Neural cell (in vitro differentiated cells): Measurements from ENCODE around the gene DPH6.

Source experiments
- CTCF ChIP-seq: fragments of 450-650 bp; IDR thresholded peaks from 2 replicates; pipeline ENCODE4 v1.5.1; 2014; ENCODE audit warnings: antibody characterized with exemption, mild to moderate bottlenecking, moderate library complexity; ENCODE audit not compliant: poor library complexity, severe bottlenecking
- EP300 ChIP-seq: fragments of 450-650 bp; conservative IDR thresholded peaks from 2 replicates; pipeline ENCODE4 v1.6.1; 2014; ENCODE audit warnings: antibody characterized with exemption, mild to moderate bottlenecking, moderate library complexity; ENCODE audit not compliant: poor library complexity, severe bottlenecking
- EZH2 ChIP-seq: fragments of 200-600, 300-800 bp; shearing (Covaris generic), sonication (generic); IDR thresholded peaks from 2 replicates; pipeline ENCODE4 v1.6.1; 2014; ENCODE audit warnings: antibody characterized with exemption, low read length, borderline replicate concordance, mild to moderate bottlenecking; ENCODE audit not compliant: insufficient read depth, poor library complexity, severe bottlenecking
- MXI1 ChIP-seq: fragments of 450-650 bp; conservative IDR thresholded peaks from 2 replicates; pipeline ENCODE4 v1.6.1; 2014; ENCODE audit warnings: antibody characterized with exemption, mild to moderate bottlenecking; ENCODE audit not compliant: poor library complexity, severe bottlenecking
- POLR2AphosphoS5 ChIP-seq: IDR thresholded peaks from 2 replicates; pipeline ENCODE4 v1.6.1; 2012
- RAD21 ChIP-seq: fragments of 450-650 bp; conservative IDR thresholded peaks from 2 replicates; pipeline ENCODE4 v1.6.1; 2014; ENCODE audit warnings: antibody characterized with exemption, mild to moderate bottlenecking, moderate library complexity
- REST ChIP-seq: IDR thresholded peaks from 2 replicates; pipeline ENCODE4 v1.6.1; 2012; ENCODE audit warnings: borderline replicate concordance
- SMC3 ChIP-seq: fragments of 450-650 bp; conservative IDR thresholded peaks from 2 replicates; pipeline ENCODE4 v1.6.1; 2014; ENCODE audit warnings: antibody characterized with exemption, mild to moderate bottlenecking, moderate library complexity; ENCODE audit not compliant: poor library complexity
- TAF1 ChIP-seq: IDR thresholded peaks from 2 replicates; pipeline ENCODE4 v1.6.1; 2012; ENCODE audit warnings: low read depth

DNA sequence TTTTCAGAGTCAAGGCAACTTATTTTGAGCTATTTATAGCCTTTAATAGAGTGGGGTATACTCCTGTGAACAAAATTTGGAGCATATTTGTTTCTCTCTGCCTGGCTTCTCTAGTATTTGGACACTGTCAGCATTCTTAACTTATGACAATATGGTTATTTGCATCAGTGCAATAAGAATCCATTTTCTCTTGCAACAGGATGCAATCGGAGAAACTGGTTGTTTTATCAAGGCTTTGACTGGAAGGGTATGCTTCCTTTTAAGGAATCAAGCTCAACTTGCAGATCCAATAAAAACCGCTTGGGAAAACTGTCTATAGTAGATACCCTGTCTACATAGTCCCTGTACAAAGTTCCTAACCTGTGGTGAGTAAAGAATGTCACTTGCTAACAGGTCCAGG is 106.7 kb downstream of the DPH6 start:
- TF ChIP-seq TAF1 (no peak), CTCF (no peak), EP300 (no peak), RAD21 (no peak), REST (no peak), SMC3 (no peak), EZH2 (no peak), POLR2AphosphoS5 (no peak), MXI1 (no peak)
